Measurements from ENCODE around the gene HK1.

The HK1 gene

DNA sequence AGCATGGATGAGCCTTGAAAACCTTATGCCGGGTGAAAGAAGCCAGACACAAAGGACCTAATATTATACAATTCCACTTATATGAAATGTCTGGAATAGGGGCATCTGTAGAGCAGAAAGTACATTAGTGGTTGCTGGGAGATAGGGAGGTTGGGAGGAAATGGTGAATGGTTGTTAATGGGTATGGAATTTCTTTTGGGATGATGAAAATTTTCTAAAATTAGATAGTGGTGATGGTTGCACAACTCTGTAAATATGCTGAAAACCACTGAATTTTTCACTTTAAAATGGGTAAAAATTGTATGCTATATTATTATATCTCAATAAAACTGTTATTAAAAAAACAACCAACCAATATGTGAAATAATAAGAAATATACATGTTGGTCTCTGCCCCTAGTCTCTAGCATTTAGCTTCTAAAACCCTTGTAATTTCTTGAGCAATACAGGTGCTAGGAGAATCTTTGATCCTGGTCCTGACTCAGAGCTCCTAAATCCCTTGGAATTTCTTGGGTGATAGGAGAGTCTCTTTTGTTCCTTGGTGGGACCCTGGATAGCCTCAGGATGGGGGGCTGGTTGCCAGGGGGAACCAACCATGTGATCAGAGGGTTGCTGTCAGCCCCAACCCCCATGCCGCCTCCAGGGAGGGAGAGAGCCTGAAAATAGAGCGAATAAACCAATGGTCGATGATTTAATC is 74.4 kb downstream of the HK1 start:
- DNase-seq = no peak

DNA sequence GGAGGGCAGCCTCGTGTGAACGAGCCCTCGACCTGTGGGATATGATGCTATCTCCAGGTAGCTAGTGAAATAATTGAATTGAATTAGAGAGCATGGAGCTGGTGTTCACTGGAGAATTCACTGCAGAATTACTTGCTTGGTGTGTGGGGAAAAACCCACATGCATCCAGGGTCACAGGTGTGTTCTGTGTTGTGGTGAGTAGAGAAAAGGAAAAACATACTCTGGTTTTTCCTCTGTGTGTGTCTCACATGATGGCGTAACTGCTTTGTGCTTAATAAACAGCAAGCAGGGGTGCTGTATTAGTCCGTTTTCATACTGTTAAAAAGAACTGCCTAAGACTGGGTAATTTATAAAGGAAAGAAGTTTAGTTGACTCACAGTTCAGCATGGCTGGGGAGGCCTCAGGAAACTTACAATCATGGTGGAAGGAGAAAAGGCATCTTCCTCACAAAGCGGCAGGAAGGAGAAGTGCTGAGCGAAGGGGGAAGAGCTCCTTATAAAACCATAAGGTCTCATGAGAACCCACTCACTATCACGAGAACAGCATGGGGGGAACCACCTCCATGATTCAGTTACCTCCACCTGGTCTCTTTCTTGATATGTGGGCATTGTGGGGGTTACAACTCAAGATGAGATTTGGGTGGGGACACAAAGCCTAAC is 75.8 kb downstream of the HK1 start:
- DNase-seq = no peak

DNA sequence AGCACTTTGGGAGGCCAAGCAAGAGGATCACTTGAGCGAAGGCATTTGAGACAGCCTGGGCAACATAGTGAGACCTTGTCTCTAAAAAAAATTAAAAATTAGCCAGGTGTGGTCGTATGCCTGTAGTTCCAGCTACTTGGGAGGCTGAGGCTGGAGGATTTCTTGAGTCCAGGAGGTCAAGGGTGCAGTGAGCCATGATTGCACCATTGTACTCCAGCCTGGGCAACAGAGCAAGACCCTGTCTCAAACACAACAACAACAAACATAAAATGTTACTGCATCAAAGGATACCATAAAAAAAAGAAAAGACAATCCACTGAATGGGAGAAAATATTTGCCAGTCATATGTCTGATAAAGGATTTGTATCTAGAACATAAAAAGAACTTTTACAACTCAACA is 77.9 kb downstream of the HK1 start:
- DNase-seq = no peak

DNA sequence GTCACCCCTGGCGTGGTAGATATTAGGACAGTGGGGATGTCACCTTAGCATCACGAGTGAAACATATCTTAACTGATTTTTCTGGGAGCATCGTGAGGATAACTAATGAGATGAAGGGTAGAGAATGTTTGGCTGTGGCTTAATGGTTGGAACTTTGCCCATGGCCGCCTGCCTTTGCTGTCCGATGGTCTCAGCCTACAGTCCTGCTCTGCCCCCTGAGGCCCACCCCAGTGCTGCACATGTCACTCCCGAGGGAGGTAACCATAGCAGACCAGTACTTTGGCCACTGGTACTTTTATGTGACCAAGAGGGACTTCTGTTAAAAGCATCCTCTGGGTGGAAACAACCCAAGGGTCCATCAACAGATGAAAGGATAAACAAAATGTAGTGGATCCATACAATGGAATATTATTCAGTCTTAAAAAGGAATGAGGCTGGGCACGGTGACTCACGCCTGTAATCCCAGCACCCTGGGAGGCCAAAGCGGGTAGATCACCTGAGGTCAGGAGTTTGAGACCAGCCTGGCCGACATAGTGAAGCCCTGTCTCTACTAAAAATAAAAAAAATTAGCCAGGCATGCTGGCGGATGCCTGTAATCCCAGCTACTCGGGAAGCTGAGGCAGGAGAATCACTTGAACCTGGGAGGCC is 80.0 kb downstream of the HK1 start:
- no peak for DNase-seq

DNA sequence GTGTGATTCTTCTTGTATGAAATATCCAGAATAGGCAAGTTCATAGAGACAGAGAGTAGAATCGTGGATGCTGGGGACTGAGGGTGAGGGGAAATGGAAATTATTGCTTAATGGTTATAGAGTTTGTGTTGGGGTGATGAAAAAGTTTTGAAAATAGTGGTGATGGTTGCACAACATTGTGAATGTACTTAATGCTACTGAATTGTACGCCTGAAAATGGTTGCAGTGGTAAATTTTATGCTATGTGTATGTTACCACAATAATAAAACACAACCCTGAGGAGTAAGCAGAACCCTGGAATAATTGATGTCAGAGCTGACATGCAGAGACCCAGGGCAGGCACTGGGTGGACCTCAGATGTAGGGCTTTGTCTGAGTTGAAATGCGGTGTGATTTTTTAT is 80.9 kb downstream of the HK1 start:
- no peak for DNase-seq

DNA sequence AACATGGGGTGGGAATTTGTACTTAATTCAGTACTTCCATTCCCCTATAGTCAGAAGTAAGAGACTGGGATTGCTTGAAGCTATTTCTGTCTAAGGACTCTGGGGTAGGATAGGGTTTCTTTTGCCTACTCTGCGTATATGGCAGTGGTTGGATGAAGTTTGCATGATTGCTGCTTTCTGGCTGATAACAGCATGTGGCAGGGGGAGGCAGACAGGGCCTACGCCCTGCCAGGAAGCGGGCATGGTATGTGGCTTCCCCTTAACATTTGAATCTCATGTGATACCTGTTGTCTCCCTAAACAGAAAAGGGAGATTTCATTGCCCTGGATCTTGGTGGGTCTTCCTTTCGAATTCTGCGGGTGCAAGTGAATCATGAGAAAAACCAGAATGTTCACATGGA is 81.3 kb downstream of the HK1 start:
- DNase-seq = peak; percentile 45

DNA sequence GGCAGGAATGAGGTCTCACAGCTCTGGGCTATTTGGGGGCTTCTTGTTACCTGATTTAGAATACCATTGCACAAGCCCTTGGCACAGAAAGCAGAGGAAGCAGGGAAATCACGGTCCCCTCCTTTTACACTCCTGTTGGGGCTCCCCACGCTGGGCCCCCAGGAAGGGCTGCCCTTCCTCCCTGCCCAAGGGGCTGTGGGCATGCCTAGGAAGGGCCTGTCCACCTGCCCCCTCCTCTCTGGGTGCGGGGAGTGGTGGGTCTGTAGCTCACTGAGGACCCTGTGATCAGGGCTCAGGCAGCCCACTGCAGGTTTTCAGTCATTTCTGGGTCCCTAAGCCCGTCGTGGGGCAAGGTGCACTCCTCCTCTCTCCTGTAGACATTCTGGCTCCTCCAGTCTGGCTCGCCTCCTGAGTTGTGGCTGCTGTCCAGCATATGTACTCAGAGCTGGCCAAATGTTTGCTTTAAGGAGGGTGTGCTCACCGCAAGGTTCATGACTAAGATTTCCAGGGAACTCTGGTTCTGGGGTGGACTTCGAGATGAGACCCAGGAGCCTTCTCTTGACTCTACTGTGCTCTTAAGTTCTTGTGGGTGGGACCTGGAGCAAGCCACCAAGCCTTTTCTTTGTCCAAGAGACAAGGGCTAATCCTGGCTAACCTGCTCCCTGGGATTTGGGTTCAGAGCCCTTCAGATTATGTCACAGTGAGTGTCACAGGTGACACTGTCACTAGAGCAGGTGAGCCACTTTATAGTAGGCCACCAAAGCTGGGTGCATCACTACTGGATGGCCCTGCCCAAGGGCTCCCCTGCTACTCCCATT is 82.4 kb downstream of the HK1 start:
- no peak for DNase-seq

DNA sequence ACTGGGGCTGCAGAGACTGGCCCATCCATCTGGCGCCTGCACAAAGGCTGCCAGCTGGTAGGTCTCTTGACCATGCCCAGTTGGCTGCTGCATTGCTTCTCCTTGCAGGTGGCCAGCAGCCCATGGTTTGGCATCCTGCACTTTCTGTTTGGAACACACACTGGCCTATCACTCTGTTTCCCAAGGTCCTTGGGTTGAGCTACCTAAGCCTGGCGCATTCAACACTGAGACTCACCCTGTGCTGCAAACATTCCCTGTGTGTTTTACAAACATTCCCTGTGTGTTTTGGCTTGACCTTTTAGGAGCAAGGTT is 83.0 kb downstream of the HK1 start:
- DNase-seq = no peak

DNA sequence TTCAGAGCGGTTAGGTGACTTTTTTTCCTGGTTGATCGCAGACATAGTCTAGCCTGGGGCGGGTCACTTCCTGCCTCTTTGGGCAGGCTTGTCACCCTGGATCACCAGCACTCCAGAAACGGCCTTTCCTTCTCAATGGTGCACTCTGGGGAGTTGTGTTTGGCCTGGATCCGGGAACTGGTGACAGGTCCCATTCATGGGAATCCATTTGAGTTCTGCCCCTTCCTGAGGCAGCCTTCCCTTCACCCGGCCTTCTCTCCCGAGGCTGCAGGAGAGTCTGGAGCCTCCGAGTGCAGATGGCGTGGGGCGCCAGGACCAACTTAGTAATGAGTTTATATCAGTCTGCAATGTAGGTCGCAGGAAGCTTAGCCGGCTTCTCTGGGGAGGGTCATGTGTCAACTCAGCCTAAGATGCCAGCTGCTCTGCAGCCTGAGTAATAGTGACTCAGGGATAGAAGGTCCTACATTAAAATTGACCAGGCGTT is 84.2 kb downstream of the HK1 start:
- peak; percentile 19 for DNase-seq

DNA sequence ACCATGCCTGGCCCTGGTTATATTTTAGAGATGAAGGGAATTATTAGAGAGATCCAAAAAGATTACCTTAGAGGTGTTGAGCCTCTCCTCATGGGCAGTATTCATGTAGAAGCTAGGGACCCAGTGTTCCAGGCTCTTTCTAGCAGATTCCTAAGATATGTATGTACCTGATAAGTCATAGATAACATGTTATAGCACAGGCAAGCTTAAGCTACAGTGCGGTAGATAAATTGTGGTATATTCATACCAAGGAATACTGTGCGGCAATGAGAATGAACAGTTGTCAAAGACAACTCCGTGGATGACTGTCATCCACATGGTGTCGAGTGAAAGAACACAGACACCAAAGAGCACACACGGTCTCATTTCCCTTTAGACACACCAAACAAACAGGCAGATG is 85.4 kb downstream of the HK1 start:
- no peak for DNase-seq

DNA sequence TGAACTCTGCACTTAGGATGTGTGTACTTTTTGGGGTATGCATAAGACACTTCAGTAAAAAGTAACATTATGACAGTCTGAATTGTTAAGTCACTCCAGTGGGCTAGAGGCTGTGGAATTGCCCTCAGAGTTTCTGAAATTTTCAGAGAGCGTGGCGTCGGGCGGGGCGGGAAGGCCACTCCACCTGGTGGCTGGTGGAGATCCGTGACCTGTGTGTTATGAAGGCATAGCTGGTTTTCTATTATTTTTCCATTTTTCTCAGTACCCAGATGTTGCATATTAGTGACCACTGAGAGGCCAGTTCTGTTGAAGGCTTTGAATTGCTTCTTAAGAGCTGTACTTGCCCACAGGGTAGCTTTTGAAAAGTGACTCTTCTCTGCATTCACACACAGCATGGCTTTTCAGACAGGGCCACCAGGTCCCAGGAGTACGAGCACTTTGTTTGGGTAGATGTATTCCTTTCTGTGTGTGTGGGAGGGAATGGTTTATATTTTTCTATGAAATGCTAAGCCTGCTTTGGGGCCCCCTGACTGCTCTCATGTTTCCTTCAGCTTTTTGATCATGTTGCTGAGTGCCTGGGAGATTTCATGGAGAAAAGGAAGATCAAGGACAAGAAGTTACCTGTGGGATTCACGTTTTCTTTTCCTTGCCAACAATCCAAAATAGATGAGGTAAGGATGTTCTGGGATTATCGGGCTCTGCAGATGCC is 86.1 kb downstream of the HK1 start:
- no peak for DNase-seq

DNA sequence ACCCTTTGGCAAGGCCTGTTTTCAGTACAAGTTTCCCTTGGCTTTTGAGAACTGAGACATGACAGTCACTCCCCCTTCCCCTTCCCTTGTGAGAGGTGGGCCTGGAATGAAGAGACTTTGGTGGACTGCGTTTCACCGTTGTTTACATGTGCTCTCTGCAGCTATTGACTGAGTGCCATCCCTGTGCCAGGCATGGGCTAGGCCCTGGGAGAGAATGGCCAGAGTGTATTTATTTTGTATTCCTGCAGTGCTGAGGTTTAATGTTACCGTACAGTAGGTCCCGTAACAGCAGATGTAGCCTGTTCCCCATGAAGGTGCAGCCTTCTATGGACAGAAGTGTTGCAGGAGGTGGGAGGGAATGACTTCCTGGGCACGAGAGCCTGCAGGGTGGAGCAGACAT is 88.4 kb downstream of the HK1 start:
- DNase-seq = no peak

DNA sequence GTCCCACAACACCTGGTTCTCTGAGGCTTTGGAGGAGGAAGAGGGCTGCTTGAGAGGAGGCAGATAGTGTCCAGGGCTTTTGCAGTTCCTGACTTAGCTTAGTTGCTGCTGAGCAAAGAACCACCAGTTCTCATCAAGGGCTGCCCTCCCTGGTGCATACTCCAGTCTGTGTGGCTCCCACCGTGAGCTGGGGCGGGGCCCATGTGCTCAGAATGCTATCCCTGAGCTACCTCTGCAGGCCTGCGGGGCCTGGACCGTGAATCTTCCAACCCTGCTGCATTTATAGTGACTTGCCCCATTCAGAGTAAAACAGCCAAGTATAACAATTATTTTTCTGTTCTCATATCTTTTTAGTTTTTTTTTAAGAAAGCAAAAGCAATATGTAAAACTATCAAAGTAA is 89.2 kb downstream of the HK1 start:
- DNase-seq = no peak

DNA sequence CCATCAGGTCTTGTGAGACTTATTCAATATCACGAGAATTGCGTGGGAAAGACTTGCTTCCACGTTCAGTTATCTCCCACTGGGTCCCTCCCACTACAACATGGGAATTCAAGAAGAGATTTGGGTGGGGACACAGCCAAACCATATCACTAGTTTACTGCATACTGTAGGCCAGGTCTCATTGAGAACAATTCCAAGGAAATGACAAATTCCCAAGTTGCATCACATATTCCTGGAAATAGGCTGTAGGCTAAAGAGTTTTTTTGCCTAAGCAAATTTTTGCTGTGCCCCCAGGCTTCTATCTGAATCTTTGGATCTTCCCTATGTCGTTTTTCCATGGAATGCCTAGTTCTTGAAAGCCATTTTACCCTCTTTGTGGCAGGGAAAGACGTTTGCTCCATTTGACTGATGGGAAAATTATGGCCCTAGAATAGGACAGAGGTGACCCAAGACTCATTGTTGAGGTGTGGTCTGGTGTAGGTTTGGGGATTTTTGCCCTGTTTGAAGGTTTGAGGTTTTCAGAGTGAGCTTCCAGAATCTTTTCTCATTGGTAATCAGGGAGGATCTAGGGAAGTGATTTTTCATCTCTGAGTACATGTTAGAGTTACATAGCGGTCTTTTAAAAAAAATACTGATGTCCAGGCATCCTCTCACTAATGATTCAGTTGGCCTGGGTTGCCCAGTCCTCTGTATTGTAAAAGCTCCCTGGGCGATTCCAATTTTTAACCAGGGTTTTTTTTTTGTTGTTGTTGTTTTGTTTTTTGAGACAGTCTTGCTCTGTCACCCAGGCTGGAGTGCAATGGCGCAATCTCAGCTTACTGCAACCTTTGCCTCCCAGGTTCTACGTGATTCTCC is 94.1 kb downstream of the HK1 start:
- DNase-seq = no peak

DNA sequence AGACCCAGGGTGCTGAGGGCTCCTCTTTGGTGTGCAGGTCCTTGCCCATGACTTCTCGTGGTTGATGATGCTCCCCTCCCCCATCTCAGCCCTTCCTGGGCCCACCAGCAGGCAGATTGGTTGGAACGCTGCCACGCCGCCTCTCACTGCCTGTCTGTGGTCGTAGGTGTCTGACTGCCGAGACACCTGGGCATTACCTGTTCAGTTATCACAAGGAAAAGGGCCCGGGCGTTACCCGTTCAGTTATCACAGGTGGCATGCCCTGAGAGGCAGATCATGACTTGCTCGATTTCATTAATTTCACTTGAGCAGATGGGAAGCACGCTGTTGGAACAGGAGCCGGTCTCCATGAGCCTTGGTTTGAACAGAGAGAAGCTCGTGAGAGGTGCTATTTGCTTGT is 95.9 kb downstream of the HK1 start:
- no peak for DNase-seq

DNA sequence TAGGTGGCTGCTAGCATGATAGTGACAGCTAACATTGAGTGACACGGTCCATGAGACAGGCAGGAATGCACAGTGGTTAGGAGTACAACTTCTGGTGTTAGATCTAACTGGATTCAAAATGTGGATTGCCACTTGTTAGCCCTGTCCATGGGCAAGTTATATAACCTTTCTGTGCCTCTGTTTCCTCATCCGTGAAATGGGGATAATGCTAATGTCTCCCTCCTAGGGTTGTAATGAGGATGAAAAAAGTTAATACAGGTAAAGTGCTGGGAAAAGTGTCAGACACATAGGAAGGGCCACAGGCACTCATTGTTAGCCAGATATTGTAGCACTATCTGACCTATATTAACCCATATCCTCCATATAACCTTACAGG is 96.6 kb downstream of the HK1 start:
- DNase-seq = no peak

DNA sequence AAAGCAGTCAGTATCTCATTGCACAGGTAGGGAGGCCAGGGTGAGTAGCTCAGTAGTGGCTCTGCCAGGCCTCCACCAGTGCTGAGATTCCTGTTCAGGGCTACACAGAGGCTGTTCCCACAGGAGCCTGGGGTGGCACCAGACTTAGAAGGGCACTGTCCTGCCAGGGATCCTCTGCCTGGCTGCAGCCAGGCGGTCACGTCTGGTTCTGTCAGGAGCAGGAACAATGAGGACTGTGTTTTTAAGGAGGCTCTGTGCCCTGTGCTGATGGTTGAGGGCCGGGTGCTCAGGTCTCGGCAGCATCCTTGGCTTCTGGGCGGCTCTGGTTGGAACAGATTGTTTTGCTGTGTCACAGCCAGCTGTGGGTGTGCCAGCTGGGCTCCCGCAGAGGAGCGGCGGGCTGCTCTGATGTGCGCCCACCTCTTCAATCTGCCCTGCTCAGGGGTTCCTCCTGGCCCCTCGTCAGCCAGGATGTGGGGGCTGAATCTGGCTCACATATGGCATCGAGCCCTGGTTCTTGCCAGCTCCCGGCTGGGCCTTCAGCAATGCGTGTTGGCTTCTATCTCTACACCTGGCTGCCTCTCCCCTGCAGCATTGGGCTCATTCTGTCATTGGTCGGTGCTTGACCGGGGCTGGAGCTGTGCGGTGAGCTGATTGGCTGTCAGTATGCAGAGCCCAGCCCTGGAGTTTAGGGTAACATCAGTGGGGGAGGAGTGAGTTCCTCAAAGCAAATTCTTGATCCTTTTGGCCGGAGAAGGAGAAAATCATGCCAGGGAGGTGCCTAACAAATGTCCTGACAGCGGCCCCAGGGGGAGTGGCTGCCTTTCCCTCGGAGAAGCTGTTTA is 97.2 kb downstream of the HK1 start:
- no peak for DNase-seq

DNA sequence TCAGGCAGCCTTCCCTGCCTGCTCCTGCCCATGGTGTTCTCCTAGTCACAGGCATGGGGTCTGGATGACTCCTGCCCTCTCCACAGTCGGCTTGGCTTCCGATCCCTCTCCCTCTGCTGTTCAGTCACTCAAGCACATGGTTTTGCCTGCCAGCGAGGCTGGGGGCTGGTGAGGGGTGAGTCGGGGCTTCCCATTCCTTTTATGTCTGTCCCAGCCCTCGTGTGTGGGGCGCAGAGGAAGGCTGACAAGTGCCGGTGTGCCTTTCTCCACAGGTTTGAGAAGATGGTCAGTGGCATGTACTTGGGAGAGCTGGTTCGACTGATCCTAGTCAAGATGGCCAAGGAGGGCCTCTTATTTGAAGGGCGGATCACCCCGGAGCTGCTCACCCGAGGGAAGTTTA is 98.4 kb downstream of the HK1 start:
- DNase-seq = no peak

DNA sequence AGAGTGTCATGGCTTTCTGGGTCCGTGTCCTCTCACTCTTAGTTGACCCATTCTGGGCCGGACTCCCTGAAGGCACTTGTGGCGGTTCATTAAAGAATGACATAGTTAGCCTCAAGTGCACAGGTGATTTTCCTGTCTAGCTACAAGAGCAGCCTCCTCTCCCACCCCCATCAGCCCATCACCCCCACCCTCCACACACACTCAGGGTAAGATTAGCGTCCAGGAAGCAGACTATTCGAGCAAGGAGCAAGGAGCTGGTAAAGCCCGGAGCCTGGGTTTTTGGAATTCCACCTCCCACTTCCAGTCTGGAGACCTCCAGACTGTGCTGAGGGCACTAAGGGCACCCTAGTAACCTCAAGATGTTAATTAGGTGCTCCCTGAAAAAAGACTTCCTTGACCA is 98.9 kb downstream of the HK1 start:
- DNase-seq = no peak

DNA sequence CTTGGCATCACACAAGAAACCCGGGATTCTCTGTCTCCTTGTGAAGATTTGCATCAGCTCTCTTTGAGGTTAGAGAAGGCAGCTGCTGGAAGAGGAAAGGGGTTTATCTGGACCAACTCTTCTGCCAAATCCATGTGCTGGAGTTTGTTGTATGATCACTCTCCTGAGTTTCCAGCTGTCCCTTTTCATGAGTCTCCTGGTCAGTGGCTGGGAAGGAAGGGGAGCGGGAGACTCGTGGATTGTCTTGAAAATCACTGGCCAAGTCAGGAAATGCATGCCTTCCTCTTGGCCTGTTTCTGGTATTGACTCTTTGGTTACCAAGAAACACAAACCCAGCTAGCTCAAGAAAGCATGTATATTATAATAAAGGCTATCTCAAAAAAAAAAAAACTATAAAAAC is 99.6 kb downstream of the HK1 start:
- no peak for DNase-seq

DNA sequence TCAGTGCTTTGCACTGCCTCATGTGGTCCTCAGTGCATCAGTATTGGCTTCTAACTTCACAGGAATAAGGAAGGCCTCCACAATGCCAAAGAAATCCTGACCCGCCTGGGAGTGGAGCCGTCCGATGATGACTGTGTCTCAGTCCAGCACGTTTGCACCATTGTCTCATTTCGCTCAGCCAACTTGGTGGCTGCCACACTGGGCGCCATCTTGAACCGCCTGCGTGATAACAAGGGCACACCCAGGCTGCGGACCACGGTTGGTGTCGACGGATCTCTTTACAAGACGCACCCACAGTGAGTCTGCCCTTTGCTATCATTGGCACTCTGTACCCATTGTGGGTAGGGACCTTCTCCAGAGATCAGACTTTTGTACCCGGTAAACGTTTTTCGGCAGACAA is 101.5 kb downstream of the HK1 start:
- DNase-seq = no peak
